HepG2 (cell line): Measurements from ENCODE around the gene OAS1. TPM values are rescaled to one million over a fixed set of nuclear protein-coding genes. Genes with fewer than 3 reads are reported as not detected.
A peak's percentile ranks its signal among the peaks of the same experiment; 100 is the strongest.

Experiments used
- GATAD2A ChIP-seq: IDR thresholded peaks from 2 replicates; pipeline ENCODE4 v1.6.1; 2016
- HES4 ChIP-seq: sonication (generic); formaldehyde crosslinking; IDR thresholded peaks from 2 replicates; pipeline ENCODE4 v1.9.0; 2021; ENCODE audit warnings: mild to moderate bottlenecking, missing genetic modification reagents, borderline replicate concordance
- HHEX ChIP-seq: IDR thresholded peaks from 2 replicates; pipeline ENCODE4 v1.6.1; 2016; ENCODE audit warnings: control low read depth
- HNRNPUL1 ChIP-seq: fragments of 200-400 bp; formaldehyde crosslinking; IDR thresholded peaks from 2 replicates; pipeline ENCODE4 v1.6.1; 2017; ENCODE audit warnings: low read depth, mild to moderate bottlenecking, low read length, moderate library complexity
- HOXA3 ChIP-seq: sonication (generic); formaldehyde crosslinking; IDR thresholded peaks from 2 replicates; pipeline ENCODE4 v1.5.0; 2020; ENCODE audit warnings: missing genetic modification reagents
- KMT2A ChIP-seq: sonication (generic); formaldehyde crosslinking; IDR thresholded peaks from 2 replicates; pipeline ENCODE4 v1.4.0; 2020; ENCODE audit warnings: missing genetic modification reagents
- MEIS2 ChIP-seq: sonication (generic); formaldehyde crosslinking; IDR thresholded peaks from 2 replicates; pipeline ENCODE4 v1.9.0; 2021; ENCODE audit warnings: mild to moderate bottlenecking, missing genetic modification reagents
- PHF8 ChIP-seq: sonication (generic); formaldehyde crosslinking; IDR thresholded peaks from 2 replicates; pipeline ENCODE4 v1.5.0; 2020; ENCODE audit warnings: missing genetic modification reagents
- POLR2A ChIP-seq, 2 experiments: IDR thresholded peaks; 2 replicates each; pipeline ENCODE4 v1.6.1; 2011; ENCODE audit warnings: low read depth in 2 of 2, low read length in 2 of 2, mild to moderate bottlenecking in 1 of 2, moderate library complexity in 1 of 2; ENCODE audit not compliant: insufficient read depth in 1 of 2
- RERE ChIP-seq: IDR thresholded peaks from 2 replicates; pipeline ENCODE4 v1.6.1; 2016; ENCODE audit warnings: low read depth, missing genetic modification reagents, missing compliant biosample characterization
- SIX4 ChIP-seq: sonication (generic); formaldehyde crosslinking; IDR thresholded peaks from 2 replicates; pipeline ENCODE4 v1.4.0; 2020; ENCODE audit warnings: missing genetic modification reagents
- TAF1 ChIP-seq: sonication (generic); formaldehyde crosslinking; IDR thresholded peaks from 2 replicates; pipeline ENCODE4 v1.4.0; 2020; ENCODE audit warnings: missing genetic modification reagents
- THAP11 ChIP-seq: IDR thresholded peaks from 2 replicates; pipeline ENCODE4 v1.6.1; 2016; ENCODE audit warnings: missing biosample characterization, missing genetic modification reagents
- TRAFD1 ChIP-seq: sonication (generic); formaldehyde crosslinking; IDR thresholded peaks from 2 replicates; pipeline ENCODE4 v1.5.1; 2020; ENCODE audit warnings: missing genetic modification reagents, mild to moderate bottlenecking, borderline replicate concordance
- ZBTB3 ChIP-seq: sonication (generic); formaldehyde crosslinking; IDR thresholded peaks from 2 replicates; pipeline ENCODE4 v1.4.0; 2020; ENCODE audit warnings: low read depth, mild to moderate bottlenecking, moderate library complexity, missing genetic modification reagents, borderline replicate concordance
- ZBTB8A ChIP-seq: sonication (generic); formaldehyde crosslinking; IDR thresholded peaks from 2 replicates; pipeline ENCODE4 v1.4.0; 2020; ENCODE audit warnings: mild to moderate bottlenecking, low read depth, missing genetic modification reagents, borderline replicate concordance
- ZNF234 ChIP-seq: sonication (generic); formaldehyde crosslinking; conservative IDR thresholded peaks from 2 replicates; pipeline ENCODE4 v1.5.1; 2020; ENCODE audit warnings: mild to moderate bottlenecking, missing genetic modification reagents
- ZNF333 ChIP-seq: sonication (generic); formaldehyde crosslinking; IDR thresholded peaks from 2 replicates; pipeline ENCODE4 v1.4.0; 2020; ENCODE audit warnings: mild to moderate bottlenecking, missing genetic modification reagents, borderline replicate concordance
- ZNF557 ChIP-seq: sonication (generic); formaldehyde crosslinking; IDR thresholded peaks from 2 replicates; pipeline ENCODE4 v1.4.0; 2020; ENCODE audit warnings: missing genetic modification reagents
- ZNF766 ChIP-seq: sonication (generic); formaldehyde crosslinking; IDR thresholded peaks from 2 replicates; pipeline ENCODE4 v1.5.0; 2020; ENCODE audit warnings: missing genetic modification reagents, borderline replicate concordance
- polyA plus RNA-seq, 8 experiments: library from polyadenylated mRNA; depleted of rRNA in 3 of 8; stranded (reverse) in 7 of 8; unstranded in 1 of 8; fragments of >200 nt; fragmentation: Illumina TruSeq in 4 of 8; extraction: Trizol in 4 of 8; gene quantifications; 2 replicates each; pipeline versions ENCODE4 v1.2.1 to v1.2.3, GENCODE V29; 2011 to 2016; ENCODE audit warnings: low read depth in 4 of 8, missing spikeins in 1 of 8, mixed read lengths in 1 of 8; ENCODE audit not compliant: insufficient read depth in 1 of 8
- total RNA-seq, 5 experiments: library from RNA; depleted of rRNA; stranded (reverse); fragments of >200 nt; fragmentation: Illumina TruSeq; extraction: Trizol; gene quantifications; 2 replicates each; pipeline ENCODE4 v1.2.3, GENCODE V29; 2016; ENCODE audit warnings: low read depth in 1 of 5

OAS1 gene
- total and polyA plus RNA-seq, 2 of the 13 experiments (the other 11 are each of a cell fraction or from before 2014, with no cell fraction given) = 6.5 to 10.6 TPM

GRCh38 chr12:112937741-112938719 lies 31.3 kb downstream of the OAS1 start, which contains the start of gene OAS3 (continued):
- TF ChIP-seq THAP11 (CRISPR knock-in tag) (peak; percentile 79), ZBTB8A (CRISPR knock-in tag) (no peak), ZNF557 (CRISPR knock-in tag) (peak; percentile 71; the same call in 1 of the 2 replicates), KMT2A (CRISPR knock-in tag) (peak; percentile 96), ZNF766 (CRISPR knock-in tag) (no peak), SIX4 (CRISPR knock-in tag) (0 out of 2 replicates have a peak, but pooled peaks have one; percentile 26), ZNF333 (CRISPR knock-in tag) (0 out of 2 replicates have a peak, but pooled peaks have one; percentile 40), ZBTB3 (CRISPR knock-in tag) (0 out of 2 replicates have a peak, but pooled peaks have one; percentile 27), TRAFD1 (CRISPR knock-in tag) (0 out of 2 replicates have a peak, but pooled peaks have one; percentile 47), HES4 (no peak), HHEX (CRISPR knock-in tag) (no peak), ZNF234 (CRISPR knock-in tag) (no peak), HOXA3 (CRISPR knock-in tag) (peak; percentile 55; the same call in 1 of the 2 replicates), GATAD2A (CRISPR knock-in tag) (peak; percentile 58), POLR2A (IDR thresholded peaks at IDR 0.05; ENCODE audit: insufficient read depth in 1 of 2, low read depth in 2 of 2, low read length in 2 of 2) (peak in 1 of 2 experiments; percentile 54), TAF1 (CRISPR knock-in tag) (peak; percentile 48; the same call in 1 of the 2 replicates), RERE (CRISPR knock-in tag) (no peak), HNRNPUL1 (no peak), PHF8 (CRISPR knock-in tag) (peak; percentile 83), MEIS2 (CRISPR knock-in tag) (peak; percentile 56; the same call in 1 of the 2 replicates)
